IPS-18a (cell line): ENCODE measurements around the gene NRARP.

ENCODE experiments used
- H3K27ac ChIP-seq: one replicate; pipeline ENCODE4 v1.5.1; 2013; ENCODE audit warnings: low read length
- H3K27me3 ChIP-seq: one replicate; pipeline ENCODE4 v1.6.1; 2013; ENCODE audit warnings: mild to moderate bottlenecking, low read length; ENCODE audit not compliant: control insufficient read depth, insufficient read depth
- H3K36me3 ChIP-seq: one replicate; pipeline ENCODE4 v1.6.1; 2013; ENCODE audit warnings: low read depth, low read length; ENCODE audit not compliant: control insufficient read depth
- H3K4me1 ChIP-seq: one replicate; pipeline ENCODE4 v1.6.1; 2013; ENCODE audit warnings: low read depth, low read length; ENCODE audit not compliant: control insufficient read depth
- H3K4me3 ChIP-seq: one replicate; pipeline ENCODE4 v1.5.1; 2013; ENCODE audit warnings: low read length
- H3K9ac ChIP-seq: one replicate; pipeline ENCODE4 v1.6.1; 2013; ENCODE audit warnings: mild to moderate bottlenecking, low read length, moderate library complexity
- H3K9me3 ChIP-seq: one replicate; pipeline ENCODE4 v1.6.1; 2013; ENCODE audit warnings: low read depth, low read length; ENCODE audit not compliant: control insufficient read depth

The NRARP gene

GRCh38 chr9:137320555-137321384, 18.7 kb upstream of the NRARP start:
- no peaks in the 10 kb centered on the region for H3K4me1 ChIP-seq
- no peak overlapping the region for H3K9ac ChIP-seq
- no peak overlapping the region for H3K4me3 ChIP-seq
- no peaks in the 10 kb centered on the region for H3K36me3 ChIP-seq
- H3K27ac ChIP-seq = no peak overlapping the region
- no peaks in the 10 kb centered on the region for H3K27me3 ChIP-seq
- H3K9me3 ChIP-seq = no peaks in the 10 kb centered on the region

GRCh38 chr9:137319739-137320551, 17.9 kb upstream of the NRARP start:
- H3K9me3 ChIP-seq = no peaks in the 10 kb centered on the region
- H3K4me1 ChIP-seq = peaks cover 2% of the 10 kb centered on the region
- H3K9ac ChIP-seq = no peak overlapping the region
- H3K27me3 ChIP-seq = no peaks in the 10 kb centered on the region
- H3K36me3 ChIP-seq = no peaks in the 10 kb centered on the region
- no peak overlapping the region for H3K27ac ChIP-seq
- H3K4me3 ChIP-seq = no peak overlapping the region

- no peak overlapping the region for H3K9ac ChIP-seq
- H3K9me3 ChIP-seq = no peaks in the 10 kb centered on the region
- H3K4me1 ChIP-seq = peaks cover 2% of the 10 kb centered on the region
- no peak overlapping the region for H3K27ac ChIP-seq
- no peaks in the 10 kb centered on the region for H3K27me3 ChIP-seq
- H3K4me3 ChIP-seq = no peak overlapping the region
- H3K36me3 ChIP-seq = no peaks in the 10 kb centered on the region
Observed at GRCh38 chr9:137319011-137319738, 17.1 kb upstream of the NRARP start.

- Histone ChIP-seq H3K36me3 (no peaks in the 10 kb centered on the region), H3K9ac (no peak overlapping the region), H3K9me3 (no peaks in the 10 kb centered on the region), H3K4me3 (no peak overlapping the region), H3K27me3 (no peaks in the 10 kb centered on the region), H3K4me1 (peaks cover 2% of the 10 kb centered on the region), H3K27ac (no peak overlapping the region)
Observed at GRCh38 chr9:137318602-137319001, 16.5 kb upstream of the NRARP start.

- Histone ChIP-seq H3K36me3 (no peaks in the 10 kb centered on the region), H3K4me3 (no peak overlapping the region), H3K27ac (no peak overlapping the region), H3K9ac (no peak overlapping the region), H3K9me3 (no peaks in the 10 kb centered on the region), H3K4me1 (peaks cover 2% of the 10 kb centered on the region), H3K27me3 (no peaks in the 10 kb centered on the region)
Observed at GRCh38 chr9:137317718-137318511, 15.8 kb upstream of the NRARP start.

DNA sequence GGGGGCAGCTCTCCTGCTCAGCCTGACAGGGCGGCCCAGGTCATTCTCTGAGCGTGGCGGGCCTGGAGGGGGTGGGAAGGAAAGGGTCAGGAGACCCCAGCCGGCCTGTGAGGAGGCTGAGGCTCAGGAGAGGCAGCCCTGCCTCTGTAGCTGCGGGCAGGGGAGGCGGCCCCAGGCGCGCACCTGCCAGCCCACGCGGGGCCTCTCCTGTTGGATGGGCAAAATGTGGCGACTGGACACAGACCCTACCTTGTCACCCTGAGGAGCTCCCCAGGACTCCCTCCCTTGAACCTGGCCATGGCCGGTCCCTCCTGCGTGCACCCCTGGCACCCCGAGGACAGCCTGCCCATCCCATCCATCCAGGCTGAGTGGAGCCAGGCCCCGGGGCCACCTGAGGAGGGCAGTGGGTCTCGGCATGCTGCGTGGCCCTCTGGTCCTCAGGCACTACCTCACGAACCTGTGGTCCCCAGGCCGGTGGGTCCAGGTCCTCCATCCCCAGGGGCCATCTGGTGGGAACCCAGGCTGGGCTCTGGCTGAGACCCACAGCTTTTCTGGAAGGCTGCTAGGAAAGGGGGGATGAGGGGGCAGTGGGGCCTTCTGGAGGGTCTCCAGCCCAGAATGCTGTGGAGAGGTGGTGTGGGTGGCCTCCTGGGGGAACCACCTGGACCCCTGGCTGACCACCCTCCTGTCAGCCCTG, 15.1 kb upstream of the NRARP start:
- H3K27ac ChIP-seq = no peak overlapping the region
- no peak overlapping the region for H3K4me3 ChIP-seq
- H3K9me3 ChIP-seq = no peaks in the 10 kb centered on the region
- H3K27me3 ChIP-seq = no peaks in the 10 kb centered on the region
- H3K9ac ChIP-seq = peak overlapping the region; percentile 18
- H3K4me1 ChIP-seq = peaks cover 2% of the 10 kb centered on the region
- no peaks in the 10 kb centered on the region for H3K36me3 ChIP-seq

DNA sequence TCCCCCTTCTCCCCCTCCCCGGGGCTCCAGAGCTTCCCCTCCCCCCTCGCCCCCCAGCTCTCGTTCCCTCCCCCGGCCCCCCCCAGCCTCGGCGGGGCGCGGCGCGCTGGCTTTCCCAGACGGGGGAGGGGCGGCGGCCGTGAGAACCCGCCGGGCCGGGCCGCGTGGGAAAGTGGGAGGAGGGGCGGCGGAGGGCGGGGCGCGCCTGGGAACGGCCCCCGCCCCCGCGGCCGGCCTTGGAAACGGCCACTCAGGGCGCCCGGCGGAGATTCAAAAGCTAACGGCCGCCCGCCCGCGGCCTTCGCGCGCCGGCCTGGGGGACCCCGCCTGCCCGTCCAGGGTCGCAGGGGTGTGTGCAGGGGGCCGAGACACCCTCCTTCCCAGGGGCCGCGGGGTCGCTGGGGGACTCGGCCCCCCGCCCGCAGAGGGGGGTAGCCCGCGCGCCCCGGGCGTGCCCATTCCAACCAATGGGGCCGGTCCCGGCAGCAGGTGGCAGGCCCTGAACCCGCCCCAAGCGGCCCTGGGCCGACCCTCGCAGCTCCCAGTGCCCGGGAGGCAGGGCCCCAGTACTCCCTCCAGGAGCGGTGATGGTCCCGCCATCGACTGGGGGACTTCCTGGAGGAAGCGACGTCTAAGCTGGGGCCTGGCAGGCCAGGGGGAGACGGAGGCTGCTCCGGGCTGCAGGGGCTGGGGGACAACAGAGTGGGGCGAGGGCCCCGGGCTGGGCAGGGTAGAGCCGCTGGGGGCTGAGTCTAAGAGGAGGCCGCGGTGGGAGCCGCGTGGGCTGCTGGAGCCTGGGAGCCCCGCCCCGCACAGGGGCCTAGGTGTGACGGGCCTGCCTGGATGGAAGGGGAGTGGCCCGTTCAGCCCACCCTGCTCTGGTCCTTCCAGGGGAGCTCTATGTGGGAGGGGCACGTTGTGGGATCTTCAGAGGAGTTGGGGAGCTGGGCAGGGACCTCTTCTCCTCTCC, 14.2 kb upstream of the NRARP start:
- Histone ChIP-seq H3K4me3 (no peak overlapping the region), H3K9ac (peak overlapping the region; percentile 18), H3K27ac (no peak overlapping the region), H3K4me1 (peaks cover 2% of the 10 kb centered on the region), H3K36me3 (no peaks in the 10 kb centered on the region), H3K27me3 (no peaks in the 10 kb centered on the region), H3K9me3 (no peaks in the 10 kb centered on the region)

DNA sequence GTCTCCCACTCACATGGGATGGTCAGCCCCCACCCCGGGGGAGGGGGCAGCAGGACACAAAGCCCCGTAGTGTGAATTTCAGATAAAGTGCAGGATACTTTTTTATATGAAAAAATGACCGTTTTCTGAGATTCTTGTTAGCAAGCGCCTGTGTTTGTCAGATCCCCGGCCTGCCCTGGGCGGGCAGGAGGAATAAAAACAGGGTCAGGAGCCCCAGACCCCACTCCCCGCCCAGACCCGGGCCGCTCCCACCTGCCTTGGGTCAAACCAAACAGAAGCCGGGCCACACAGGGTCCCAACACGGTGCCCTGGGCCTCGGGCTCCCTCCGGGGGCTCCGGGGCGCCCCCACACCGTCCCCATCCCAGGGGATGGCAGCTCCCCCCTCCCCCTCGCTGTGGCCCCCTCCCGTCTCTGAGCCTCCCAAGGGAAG, 13.5 kb upstream of the NRARP start:
- Histone ChIP-seq H3K4me1 (peaks cover 2% of the 10 kb centered on the region), H3K27ac (no peak overlapping the region), H3K9ac (no peak overlapping the region)

DNA sequence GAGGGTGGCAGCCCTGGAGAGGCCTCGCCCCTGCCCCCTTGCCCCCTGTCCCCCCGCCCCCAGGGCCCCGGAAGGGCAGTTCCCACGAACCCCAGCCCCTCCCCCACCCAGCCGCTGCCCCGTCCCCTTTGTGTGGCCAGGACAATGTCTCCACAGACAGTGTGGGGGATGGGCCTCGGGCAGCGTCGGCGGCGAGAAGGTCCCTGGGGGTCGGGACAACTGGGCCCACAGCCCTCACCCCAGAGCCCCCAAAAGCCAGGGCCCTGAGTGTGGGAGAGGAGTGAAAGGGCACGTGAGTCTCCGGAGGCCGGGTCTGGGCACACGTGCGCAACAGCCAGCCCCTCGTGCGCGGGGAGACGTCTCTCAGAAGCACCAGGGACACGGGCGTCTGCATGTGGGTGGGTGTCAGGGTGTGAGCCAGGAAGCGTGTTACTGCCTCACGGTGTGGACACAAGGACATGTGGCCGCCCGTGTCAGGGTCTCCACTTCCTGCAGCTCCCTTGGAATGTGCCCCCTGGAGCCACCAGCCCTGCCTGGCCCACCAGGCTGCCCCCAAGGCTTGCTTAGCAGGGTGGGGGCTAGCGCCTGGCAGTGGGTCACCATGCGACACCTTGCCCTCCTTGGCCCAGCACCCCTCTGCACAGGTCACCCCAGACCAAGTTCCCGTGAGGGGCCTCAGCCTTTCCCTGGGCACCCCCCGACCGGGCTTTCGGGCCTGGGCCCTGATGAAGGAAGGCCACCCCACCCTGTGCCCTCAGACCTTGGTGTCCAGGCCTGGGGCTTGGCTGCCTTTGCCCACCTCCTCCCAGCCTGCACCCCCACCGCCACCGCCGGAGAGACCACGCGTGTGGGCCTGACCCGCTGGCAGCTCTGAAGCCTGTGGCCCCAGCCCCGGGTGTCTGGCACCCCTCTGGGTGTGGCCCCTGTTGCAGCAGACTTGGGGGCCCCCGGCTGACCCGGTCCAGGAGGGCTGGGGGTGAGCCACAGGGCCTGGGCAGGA, 12.8 kb upstream of the NRARP start:
- Histone ChIP-seq H3K4me1 (peaks cover 2% of the 10 kb centered on the region), H3K27me3 (no peaks in the 10 kb centered on the region), H3K9me3 (no peaks in the 10 kb centered on the region), H3K9ac (no peak overlapping the region), H3K4me3 (no peak overlapping the region), H3K27ac (no peak overlapping the region), H3K36me3 (no peaks in the 10 kb centered on the region)

More for the DNA sequence above, 13.5 kb upstream of the NRARP start:
- Histone ChIP-seq H3K9me3 (no peaks in the 10 kb centered on the region), H3K36me3 (no peaks in the 10 kb centered on the region), H3K4me3 (peak overlapping the region; percentile 21), H3K27me3 (no peaks in the 10 kb centered on the region)
